Measurements from ENCODE around the gene ACTR5. TPM values are rescaled to one million over a fixed set of nuclear protein-coding genes. Genes with fewer than 3 reads are reported as not detected.

The ACTR5 gene
- polyA plus RNA-seq, 1 of the 3 experiments (the other 2 are of a cell fraction) = 9.7 TPM

DNA sequence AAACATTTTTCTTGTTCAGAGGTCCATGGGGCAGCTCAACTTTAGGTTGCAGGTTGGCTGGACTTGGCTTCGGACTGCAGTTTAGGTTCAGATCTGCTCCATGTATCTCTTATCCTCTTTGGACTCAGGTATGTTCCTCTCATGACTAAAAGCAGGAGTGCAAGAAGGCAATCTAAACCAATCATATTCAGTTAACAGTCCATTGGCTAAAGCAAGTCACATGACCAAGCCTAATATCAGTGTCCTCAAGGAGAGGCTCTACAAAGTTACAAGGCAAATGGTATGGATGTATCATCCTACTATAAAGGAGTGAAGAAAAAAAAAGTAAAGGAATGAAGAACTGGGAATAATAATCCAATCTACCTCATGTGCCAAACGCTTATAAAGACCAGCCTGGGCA is 2.5 kb upstream of the ACTR5 start:
- DNase-seq = no peak
- peaks cover 0 to 14% of the 10 kb centered on the region in 2 experiments; a peak in 2 of 4 replicates for H3K4me1 ChIP-seq (ENCODE audit: control insufficient read depth in 1 of 2, insufficient read depth in 2 of 2, low read depth in 1 of 2, low read length in 1 of 2)
- no peaks in the 10 kb centered on the region for H3F3A ChIP-seq (replicated peaks; ENCODE audit: insufficient read depth)
- H3K4me3 ChIP-seq (ENCODE audit: low read depth in 2 of 2, low read length in 1 of 2) = no peak overlapping the region
- H3K79me2 ChIP-seq (ENCODE audit: insufficient read depth) = peaks cover 15% of the 10 kb centered on the region; the same call in 1 of the 2 replicates
- H3K27me3 ChIP-seq (ENCODE audit: insufficient read depth) = peaks cover 16% of the 10 kb centered on the region
- H3K9me3 ChIP-seq = no peaks in the 10 kb centered on the region
- TF ChIP-seq RFX5 (IDR thresholded peaks at IDR 0.05; ENCODE audit: low read length) (no peak), TCF12 (IDR thresholded peaks at IDR 0.05) (no peak), FOXJ3 (CRISPR knock-in tag; IDR thresholded peaks at IDR 0.05) (no peak), JUND (IDR thresholded peaks at IDR 0.05) (no peak), GATA2 (CRISPR knock-in tag; IDR thresholded peaks at IDR 0.05) (no peak), GABPA (IDR thresholded peaks at IDR 0.05; ENCODE audit: low read depth) (no peak), REST (IDR thresholded peaks at IDR 0.05; ENCODE audit: low read depth, low read length) (no peak), TAF1 (IDR thresholded peaks at IDR 0.05; ENCODE audit: borderline replicate concordance, low read depth, low read length) (no peak), TEAD4 (IDR thresholded peaks at IDR 0.05; ENCODE audit: borderline replicate concordance, insufficient read depth) (no peak), SIN3A (IDR thresholded peaks at IDR 0.05; ENCODE audit: borderline replicate concordance, low read depth, low read length) (no peak), MXI1 (IDR thresholded peaks at IDR 0.05; ENCODE audit: low read depth, low read length) (no peak), EZH2phosphoT487 (IDR thresholded peaks at IDR 0.05; ENCODE audit: borderline replicate concordance, low read depth) (no peak), RAD21 (IDR thresholded peaks at IDR 0.05; ENCODE audit: low read length) (no peak), CHD2 (IDR thresholded peaks at IDR 0.05; ENCODE audit: low read length, partially characterized antibody) (no peak)
- TF ChIP-seq, protein P1, sequence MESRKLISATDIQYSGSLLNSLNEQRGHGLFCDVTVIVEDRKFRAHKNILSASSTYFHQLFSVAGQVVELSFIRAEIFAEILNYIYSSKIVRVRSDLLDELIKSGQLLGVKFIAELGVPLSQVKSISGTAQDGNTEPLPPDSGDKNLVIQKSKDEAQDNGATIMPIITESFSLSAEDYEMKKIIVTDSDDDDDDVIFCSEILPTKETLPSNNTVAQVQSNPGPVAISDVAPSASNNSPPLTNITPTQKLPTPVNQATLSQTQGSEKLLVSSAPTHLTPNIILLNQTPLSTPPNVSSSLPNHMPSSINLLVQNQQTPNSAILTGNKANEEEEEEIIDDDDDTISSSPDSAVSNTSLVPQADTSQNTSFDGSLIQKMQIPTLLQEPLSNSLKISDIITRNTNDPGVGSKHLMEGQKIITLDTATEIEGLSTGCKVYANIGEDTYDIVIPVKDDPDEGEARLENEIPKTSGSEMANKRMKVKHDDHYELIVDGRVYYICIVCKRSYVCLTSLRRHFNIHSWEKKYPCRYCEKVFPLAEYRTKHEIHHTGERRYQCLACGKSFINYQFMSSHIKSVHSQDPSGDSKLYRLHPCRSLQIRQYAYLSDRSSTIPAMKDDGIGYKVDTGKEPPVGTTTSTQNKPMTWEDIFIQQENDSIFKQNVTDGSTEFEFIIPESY (IDR thresholded peaks at IDR 0.05; ENCODE audit: borderline replicate concordance, low read depth) = no peak
- TF ChIP-seq, protein P2, sequence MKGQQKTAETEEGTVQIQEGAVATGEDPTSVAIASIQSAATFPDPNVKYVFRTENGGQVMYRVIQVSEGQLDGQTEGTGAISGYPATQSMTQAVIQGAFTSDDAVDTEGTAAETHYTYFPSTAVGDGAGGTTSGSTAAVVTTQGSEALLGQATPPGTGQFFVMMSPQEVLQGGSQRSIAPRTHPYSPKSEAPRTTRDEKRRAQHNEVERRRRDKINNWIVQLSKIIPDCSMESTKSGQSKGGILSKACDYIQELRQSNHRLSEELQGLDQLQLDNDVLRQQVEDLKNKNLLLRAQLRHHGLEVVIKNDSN (IDR thresholded peaks at IDR 0.05; ENCODE audit: borderline replicate concordance, low read depth) = no peak
- H4K20me1 ChIP-seq (ENCODE audit: insufficient read depth) = no peaks in the 10 kb centered on the region
- no peak overlapping the region for H3K9ac ChIP-seq
- ChIA-PET POLR2A (no interaction called here), CTCF (interaction anchor here (8.9 kb wide), 1 partner anchor 20 kb away, joined by 88 read pairs; the partner anchor contains the start of gene SLC32A1)
- no peak overlapping the region for H3K4me2 ChIP-seq
- 94% methylated on average over 2 of the region's 2 CpGs for WGBS (ENCODE audit: low lambda C conversion rate)
- peaks cover 0 to 4% of the 10 kb centered on the region in 2 experiments for H3K36me3 ChIP-seq (replicated peaks in 1 of 2; ENCODE audit: control insufficient read depth in 1 of 2, insufficient read depth in 2 of 2, low read length in 1 of 2)
- no peaks in the 10 kb centered on the region for H3K9me2 ChIP-seq
- no peak overlapping the region for H2AFZ ChIP-seq (ENCODE audit: low read depth)
- H3K27ac ChIP-seq (ENCODE audit: low read depth in 2 of 2, low read length in 1 of 2) = no peak overlapping the region

Data from SK-N-SH (cell line).